ENCODE results near the gene BAX.

GRCh38 chr19:48993175-48994034 lies 38.7 kb downstream of the BAX start, which contains the start of the genes GYS1 and RUVBL2:
- TF ChIP-seq POLR2AphosphoS5 (IDR thresholded peaks at IDR 0.05; ENCODE audit: control insufficient read depth, insufficient read depth, low read depth, low read length) (peak; percentile 97), CXXC5 (CRISPR knock-in tag; IDR thresholded peaks at IDR 0.05) (peak; percentile 73), ESRRA (IDR thresholded peaks at IDR 0.05; ENCODE audit: borderline replicate concordance, low read depth) (no peak; the same call in 1 of the 2 replicates), RNF219 (CRISPR knock-in tag; IDR thresholded peaks at IDR 0.05) (no peak)
